GM21717 (cell line): ENCODE results near the gene ALPL.
"Not testable (repeated sequence)": the region's sequence is repeated elsewhere in the genome, so short reads cannot be mapped to it uniquely, and the experiment has no call there.

Experiments
- ATAC-seq: cut with Tn5 transposase; IDR thresholded peaks from one replicate; pipeline ENCODE4 v1.9.1; 2021; ENCODE audit warnings: mild to moderate bottlenecking, moderate library complexity; ENCODE audit not compliant: unreplicated experiment

Gene ALPL

DNA sequence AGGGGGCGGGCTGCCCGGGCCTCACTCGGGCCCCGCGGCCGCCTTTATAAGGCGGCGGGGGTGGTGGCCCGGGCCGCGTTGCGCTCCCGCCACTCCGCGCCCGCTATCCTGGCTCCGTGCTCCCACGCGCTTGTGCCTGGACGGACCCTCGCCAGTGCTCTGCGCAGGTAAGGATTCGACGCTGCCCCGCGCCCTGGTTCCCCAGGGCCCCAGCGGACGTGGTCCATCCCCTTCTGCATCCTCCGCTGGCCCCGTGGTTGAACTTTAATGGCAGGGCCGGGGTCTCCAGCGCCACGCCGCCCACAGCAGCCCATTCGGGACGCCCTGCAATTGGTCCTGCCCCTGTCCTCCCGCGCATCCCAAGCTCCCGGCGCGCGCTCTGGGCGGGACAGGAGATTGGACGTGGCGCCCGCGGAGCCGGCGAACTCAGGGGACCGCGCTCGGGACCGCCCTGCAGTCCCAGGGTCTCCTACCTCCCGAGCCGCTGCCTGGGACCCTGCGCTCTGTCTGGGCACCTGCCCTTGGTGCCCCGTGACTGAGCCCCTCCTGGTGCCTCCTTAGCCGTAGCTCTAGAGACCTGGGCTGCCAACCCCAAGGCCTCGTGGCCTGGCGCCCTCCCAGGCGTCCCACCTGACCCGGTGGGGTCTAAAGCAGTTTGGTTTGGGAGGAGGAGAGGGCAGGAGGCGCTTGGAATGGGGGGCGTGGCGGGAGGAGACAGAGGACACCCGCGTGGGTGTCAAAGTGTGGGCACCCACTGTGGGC, at the start of gene ALPL:
Gene ALPL (plus strand): TSS at position 73 of the 762 bp plus-strand sequence. CDS start 44,659 bp downstream, outside the sequence.
- ATAC-seq, result no peak

DNA sequence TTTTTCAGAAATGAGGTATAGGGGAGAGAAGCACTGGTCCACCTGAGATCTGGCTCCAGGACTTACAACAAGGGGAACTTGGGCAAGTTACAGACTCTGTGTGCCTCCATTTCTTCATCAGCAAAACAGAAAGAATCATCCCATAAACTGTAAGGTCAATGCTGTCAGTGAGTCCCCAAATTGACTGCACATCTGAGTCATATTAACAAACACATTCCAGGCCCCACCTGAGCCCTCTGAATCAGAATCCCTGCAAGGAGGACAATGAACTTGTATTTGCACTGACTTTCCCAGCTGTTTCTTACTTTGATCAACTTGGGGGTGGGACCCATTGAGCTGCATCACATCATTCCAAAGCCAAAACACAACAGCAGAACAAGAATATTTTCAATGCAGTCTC, 44.1 kb upstream of the ALPL start:
- ATAC-seq, result not testable (repeated sequence)

DNA sequence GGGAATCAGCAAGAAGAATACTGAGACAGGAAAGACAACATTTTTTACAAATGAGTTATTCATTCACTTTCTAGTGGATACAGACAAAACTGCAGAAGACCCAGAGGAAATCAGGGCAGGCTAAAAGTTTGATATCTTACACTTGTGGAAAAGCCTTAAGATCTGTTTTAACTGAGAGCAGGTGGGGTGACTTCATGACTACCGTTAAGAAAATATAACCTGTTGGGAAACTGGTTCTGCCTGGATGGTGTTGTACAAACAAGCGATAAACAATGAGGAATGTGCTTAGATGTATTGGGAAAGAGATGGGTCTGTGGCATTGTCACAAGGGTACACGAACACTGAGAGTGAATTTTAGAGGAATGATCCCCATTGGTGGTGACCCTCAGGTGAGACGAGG, 41.3 kb upstream of the ALPL start:
- not testable (repeated sequence) for ATAC-seq

DNA sequence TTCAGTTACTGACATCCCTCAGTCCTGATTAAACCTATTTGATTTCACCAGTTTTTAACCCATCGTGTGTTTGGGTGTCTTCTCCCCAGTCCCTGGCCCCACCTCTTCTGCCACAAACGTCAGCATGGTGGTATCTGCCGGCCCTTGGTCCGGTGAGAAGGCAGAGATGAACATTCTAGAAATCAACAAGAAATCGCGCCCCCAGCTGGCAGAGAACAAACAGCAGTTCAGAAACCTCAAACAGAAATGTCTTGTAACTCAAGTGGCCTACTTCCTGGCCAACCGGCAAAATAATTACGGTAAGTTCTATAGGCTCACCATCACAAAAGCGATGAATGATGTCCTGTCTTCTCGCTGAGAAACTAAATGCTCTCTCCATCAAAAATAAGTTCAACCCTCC, 40.6 kb upstream of the ALPL start:
- ATAC-seq, result no peak

DNA sequence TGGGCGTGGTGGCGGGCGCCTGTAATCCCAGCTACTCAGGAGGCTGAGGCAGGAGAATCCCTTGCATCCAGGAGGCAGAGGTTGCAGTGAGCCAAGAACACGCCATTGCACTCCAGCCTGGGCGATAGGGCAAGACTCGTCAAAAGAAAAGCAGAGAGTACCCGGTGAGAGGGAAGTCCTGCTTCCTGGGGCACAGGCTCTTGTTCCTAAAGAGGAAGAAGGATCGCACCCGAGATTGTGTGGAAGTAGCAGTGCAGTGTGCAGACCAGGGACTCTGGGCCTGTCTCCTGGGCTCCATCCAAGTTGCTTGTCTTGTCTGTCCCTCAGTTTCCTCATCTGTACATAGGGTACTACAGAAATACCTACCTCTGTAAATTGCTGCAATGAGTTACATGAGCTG, 39.6 kb upstream of the ALPL start:
- ATAC-seq, result no peak

DNA sequence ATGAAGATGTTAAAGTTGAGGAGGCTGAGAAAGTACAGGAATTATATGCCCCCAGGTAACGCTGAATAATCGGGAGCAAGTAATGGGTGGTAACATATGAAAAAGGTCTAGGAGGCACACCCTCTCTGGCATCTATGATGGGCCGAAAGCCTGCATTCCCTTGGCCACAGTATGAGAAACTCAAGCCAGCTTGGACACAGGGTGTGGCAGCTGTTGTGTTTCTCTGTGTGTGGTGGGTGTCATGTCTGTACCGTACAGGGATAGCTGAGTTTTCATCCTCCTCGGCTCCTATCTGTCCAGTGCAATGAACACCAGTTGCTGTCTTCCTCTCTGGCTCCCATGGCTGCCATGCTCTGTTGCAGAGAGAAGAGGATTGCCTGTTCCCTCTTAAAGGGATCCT, 36.4 kb upstream of the ALPL start:
- no peak for ATAC-seq

DNA sequence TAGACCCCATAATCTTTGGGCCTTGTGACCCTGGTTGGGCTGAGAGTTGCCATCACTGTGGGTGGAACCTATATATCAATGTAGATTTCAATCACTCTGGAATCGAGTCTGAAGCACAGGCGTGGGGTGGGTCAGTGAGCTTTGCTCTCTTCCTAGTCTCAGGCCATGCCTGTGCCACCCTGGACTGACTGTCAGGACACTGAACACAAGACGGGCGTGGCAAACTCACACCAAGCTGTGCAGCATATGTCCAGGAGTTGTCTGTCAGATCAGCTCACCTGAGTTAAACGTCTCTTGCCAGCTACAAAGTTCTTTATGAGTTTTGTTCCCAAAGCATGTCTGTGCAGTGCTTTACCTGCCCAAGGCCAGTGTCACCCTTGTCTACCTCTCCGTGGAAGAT, 30.9 kb upstream of the ALPL start:
- ATAC-seq, result no peak

DNA sequence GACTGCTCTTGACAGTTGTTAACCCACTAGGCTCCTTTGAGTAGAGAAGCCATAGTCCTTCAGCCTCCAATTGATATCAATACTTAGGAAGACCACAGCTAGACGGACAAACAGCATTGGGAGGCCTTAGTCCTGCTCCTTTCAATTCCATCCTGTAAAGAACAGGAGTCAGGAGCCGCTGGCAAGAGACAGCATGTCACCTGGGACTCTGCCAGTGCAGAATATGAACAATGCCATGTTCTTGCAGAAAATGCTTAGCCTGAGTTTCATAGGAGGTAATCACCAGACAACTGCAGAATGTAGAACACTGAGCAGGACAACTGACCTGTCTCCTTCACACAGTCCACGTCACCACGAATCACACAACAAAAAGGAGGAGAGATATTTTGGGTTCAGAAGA, 25.3 kb upstream of the ALPL start:
- not testable (repeated sequence) for ATAC-seq

DNA sequence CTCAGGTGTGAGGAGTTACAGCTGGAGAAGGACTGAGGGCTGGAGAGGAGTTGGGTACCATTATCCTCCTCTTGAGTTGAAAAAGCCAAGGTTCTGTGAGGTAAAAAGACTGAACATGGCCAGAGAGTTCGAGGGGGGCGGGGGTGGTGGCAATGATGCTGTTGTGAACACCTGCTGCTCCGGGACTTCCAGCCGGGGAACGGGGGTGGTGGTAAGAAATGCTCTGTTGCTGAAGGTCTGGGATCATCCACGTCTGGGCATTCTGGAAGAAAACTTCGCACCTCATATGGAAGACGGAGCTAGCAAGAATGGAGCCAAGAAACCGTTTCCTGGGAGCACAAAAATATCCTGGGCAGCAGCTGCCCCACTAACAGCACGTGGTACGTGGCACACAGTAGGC, 20.1 kb upstream of the ALPL start:
- no peak for ATAC-seq

DNA sequence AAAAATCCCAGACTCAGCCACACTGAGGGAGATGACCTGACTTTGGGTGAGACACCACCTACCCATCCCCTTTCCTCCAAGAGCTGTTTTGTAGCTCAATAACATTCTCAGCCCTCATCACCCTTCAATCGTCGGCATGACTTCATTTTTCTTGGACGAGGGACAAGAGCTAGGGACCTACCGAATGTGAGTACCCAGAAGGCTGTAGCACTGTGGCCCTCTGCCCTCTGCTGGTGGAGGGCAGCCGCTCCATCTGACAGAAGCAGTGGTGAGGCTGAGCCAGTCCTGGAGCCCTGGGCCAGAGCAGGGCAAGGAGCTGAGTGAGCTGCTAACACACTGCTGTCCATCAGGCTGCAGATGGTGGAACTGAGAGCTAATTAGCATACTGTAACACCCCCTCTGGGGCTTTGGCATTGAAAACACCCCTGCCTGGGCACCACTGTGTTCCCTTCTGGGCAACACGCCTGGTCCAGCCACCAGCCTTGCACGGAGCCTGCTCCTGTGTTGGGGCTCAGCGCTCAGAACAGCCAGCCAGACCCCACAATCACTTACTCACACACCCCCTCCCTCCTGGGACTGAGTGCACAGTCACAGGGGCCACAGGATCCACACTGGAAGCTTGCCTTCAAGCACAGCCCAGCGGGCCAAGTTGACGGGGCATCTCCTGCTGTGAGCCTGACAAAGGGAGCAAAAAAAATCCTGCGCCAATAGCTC, 18.3 kb upstream of the ALPL start:
- no peak for ATAC-seq

DNA sequence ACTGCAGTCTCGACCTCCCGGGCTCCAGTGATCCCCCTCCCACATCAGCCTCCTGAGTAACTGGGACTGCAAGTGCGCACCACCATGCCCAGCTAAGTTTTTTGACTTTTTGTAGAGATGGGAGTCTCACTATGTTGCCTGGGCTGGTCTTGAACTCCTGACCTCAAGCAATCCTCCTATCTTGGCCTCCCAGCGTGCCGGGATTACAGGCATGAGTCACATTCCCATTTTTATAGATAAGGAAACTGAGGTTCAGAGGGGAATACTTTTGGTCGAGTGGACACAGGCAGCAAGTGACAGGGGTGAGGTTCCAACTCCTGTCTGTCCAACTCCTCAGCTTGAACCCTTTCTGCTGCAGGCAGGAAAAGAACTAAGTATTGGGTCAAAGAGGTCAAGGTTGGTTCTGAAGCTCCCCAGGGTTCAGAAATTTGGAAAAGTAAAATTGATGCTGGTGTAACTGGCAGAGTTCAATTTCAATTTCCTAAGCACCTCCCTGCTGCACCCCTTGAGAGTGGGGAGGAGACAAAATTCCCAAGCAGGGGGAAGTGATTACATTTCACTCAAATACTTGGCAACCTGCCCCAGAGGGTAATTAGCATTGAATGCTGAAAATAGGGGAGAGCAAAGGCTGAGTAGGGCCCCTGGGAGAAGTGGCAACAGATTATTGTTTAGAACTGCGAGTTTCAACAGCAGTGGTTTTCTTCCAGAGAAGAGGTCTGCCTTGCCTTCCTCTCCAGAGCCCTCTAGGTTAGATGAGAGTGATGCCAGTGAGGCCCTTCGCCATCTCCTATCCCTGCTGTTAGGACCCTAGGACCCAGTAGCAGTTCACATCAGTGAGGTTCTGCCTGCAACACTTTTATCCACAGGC, 17.5 kb upstream of the ALPL start:
- no peak for ATAC-seq

DNA sequence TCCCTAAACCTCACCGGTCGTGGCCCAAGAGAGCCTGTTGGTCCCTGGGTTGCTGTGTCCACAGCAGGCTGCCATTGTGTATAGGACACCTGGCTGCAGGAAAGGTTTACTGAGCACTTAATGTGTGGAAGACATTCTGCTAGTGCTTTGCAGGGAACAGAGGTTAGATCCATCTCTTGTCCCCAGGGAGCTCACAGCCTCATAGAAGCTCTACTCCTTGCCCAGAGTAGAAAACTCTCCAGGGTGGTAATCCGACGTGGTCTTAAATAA, 16.9 kb upstream of the ALPL start:
- ATAC-seq, result no peak

DNA sequence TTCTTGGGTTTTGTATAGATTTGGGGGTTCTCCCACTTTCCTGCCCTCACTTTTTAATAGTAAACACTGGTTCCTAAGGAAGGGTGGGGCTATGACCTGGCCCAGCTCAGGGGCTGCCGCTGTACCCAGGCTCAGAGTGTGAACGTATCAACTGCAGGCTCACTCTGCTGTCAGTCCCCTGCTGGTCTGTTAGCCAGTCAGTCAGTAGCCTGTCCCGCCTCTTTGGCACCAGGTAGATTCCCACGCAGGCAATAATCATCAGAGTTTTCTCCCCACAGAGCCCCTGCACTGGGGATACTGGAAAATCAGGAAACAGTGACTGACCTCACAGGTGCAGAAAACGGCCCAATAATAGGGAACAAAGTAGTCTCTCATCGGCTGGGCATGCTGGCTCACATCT, 15.0 kb upstream of the ALPL start:
- ATAC-seq, result no peak

DNA sequence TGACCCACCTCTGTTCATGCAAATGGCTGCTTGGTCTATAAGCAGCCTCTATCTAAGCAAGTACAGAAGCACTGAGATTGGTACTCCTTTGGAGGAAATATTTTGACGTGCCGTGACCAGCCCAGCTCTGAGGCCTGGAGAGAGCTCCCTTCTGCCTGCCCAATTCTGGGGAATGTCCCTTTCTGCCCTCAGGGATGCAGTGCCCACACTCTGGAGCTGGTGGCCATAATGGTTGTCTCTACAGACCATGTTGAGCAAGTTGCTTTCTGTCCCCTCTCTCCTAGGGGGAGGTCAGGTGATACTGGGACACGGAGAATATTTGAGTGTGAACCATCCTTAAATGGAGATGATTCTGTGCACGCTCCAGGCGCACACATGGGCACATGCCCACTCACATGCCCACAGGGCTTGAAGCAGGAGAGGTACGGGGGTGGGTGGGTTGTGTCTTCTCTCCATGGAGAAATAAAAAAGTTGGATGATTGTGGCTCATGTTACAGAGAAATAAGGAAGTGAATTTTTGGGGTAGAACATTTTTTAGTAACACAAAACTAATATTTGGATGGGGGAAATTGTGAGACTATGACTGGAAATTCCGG, 13.9 kb upstream of the ALPL start:
- no peak for ATAC-seq

DNA sequence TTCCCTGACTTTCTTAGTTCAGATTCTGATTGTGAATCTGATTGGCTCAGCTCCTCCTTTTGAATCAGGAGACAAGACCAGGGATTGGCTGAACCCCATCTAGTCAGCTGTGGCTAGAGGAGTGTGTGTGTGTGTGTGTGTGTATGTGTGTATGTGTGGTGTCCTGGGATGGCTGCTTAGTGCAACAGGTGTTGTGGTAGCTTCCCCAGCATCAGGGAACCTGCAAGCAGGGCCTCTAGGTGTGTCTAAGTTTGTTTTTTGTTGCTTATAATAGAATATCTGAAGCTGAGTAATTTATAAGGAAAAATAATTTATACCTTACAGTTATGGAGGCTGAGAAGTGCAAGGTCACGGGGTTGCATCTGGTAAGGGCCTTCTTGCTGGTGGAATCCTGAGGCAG, 13.2 kb upstream of the ALPL start:
- ATAC-seq, result no peak

DNA sequence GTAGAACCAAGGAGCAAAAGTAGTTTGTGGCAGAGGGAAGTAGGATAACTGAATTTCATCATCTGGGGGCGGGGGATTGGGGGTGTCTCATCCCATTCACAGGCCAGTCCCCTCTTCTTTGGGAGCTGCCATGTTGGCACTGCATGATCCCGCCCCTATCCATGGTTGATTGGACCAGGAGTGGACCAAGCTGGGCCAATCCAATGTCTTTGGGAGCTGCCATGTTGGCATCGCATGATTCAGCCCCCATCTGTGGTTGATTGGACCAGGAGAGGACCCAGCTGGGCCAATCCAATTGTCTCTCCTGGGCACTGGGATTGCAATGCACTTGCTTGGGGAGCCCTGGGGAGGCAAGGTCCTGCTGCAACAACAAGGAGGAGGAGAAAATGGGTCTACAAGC, 12.3 kb upstream of the ALPL start:
- ATAC-seq, result no peak

DNA sequence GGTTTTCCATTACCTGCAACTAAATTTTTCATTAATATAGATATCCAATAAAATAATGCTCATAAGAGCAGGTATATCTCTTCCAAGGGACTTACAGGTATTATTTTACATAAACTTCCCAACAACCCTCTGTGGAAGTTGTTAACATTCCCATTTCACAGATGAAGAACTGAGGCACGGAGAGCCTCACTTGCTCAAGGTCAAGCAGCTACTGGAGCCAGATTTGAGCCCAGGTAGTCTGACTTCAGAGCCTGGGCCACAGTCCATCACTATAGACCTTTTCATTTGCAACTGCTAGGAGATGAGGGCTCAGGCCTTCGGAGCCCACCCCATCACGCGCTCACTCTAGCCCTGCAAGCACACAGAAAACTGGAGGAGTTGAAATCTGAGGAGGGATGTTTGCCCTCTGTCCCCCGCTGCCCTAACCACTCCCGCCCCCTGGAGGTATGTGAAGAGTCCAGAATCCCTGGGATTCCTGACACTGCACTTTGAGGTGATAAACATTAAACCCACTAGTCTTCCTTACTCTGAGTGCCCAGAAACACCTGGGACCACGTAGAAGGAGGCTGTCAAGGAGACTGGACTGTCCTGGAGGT, 11.7 kb upstream of the ALPL start:
- ATAC-seq, result no peak

DNA sequence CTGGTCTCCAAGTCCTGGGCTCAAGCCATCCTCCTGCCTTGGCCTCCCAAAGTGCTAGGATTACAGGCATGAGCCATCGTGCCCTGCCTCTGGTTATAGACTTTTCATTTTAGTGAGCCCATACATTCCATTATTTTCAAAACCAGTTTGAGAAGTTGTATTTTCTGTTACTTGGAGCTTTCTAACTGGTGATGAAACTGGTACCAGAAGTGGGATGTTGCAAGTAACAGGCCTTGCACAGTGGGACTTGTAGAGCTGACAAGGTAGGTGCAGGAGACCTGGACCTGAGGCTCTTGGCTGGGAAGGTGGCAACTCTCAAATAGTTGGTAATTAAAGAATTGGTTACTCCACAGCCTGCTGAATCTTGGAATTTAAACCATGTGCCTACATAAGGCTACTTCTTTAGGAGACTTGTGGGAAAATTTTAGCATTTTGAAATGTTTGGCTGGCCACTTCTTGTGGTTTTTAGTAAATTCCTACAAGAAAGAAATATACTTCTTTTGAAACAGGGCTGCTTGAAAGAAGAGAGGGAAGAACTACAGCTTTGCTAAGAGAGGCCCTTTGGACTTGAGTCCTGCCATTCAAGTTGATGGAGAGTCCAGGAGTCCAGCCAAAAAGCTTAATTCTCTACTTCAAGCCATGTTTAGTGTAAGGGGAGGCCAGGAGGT, 9.8 kb upstream of the ALPL start:
- ATAC-seq, result no peak

DNA sequence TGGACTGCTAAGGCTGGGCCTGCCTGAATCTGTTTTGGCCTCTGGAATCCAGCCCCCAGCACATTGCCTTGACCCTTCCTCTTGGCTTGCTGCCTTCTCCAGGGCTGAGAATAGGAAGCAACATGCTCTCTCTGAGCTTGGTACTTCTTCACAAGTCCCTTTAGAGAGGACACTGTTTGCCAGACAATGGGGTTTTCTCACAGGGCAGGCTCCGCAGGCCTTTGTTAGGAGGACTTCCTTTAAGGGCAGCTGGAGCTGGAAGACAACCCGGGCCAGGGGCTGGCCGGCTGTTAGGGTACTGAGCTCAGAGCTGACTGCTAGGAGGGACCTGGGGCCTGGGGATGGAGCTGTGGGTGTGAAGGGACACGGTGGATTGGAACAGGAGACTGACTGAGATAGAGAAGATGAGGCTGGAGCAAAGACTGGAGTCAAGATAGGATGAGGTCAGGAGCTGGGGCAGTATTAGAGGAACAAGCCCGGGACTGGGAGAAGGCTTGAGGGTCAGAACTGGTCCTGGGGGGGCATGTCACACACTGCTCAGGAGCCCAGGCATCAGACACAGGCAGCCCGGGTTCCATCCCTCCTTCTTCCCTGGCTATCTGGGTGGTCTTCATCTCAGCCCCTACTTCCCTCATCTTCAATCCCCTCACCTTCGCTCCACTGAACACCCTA, 5.4 kb upstream of the ALPL start:
- no peak for ATAC-seq

DNA sequence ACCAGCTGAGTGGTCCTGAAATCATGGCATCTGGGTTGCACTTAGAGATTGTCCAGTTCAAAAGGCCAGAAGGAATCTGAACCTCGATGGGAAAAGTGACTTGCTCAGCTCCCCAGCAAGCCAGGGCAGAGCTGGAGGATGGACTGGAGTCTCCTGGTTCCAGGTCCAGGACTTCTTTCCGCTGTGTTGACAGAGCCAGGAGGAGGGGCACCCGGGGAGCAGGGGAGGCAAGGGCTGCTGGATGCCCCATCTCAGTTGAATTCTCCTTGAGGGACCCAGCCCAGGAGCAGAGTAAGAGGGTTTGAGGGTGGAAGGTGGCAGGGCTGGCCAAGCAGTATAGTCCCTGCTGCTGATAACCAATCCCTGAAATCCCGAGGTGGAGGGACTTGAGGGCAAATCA, 2.4 kb upstream of the ALPL start:
- ATAC-seq, result no peak
